ENCODE data around the gene EPYC.

The EPYC gene

GRCh38 chr12:90964616-90965015 lies 40.2 kb downstream of the EPYC start:
- intact Hi-C loops (cut with DNase I) = no loop called here
- no peak for DNase-seq

GRCh38 chr12:90963946-90964345 lies 40.8 kb downstream of the EPYC start:
- intact Hi-C loops (cut with DNase I) = no loop called here
- no peak for DNase-seq

- no peak for DNase-seq
Observed at GRCh38 chr12:90961154-90961553, 43.6 kb downstream of the EPYC start.

GRCh38 chr12:90959538-90960139 lies 45.1 kb downstream of the EPYC start:
- intact Hi-C loops (cut with DNase I) = no loop called here
- peak in 21 of 42 donors; percentile 14 to 77 (median 51) for DNase-seq

More at GRCh38 chr12:90961154-90961553, 43.6 kb downstream of the EPYC start:
- intact Hi-C loops (cut with DNase I) = no loop called here

GRCh38 chr12:90959032-90959431 lies 45.7 kb downstream of the EPYC start:
- no peak for DNase-seq
- intact Hi-C loops (cut with DNase I) = no loop called here

- intact Hi-C loops (cut with DNase I) = no loop called here
- DNase-seq = no peak
Observed at GRCh38 chr12:90958347-90958746, 46.4 kb downstream of the EPYC start.

- DNase-seq = no peak
- intact Hi-C loops (cut with DNase I) = no loop called here
Observed at GRCh38 chr12:90954921-90955320, 49.9 kb downstream of the EPYC start, which contains the start of gene CCER1. CCER1 (minus strand) TSS chr12:90955176; CDS start chr12:90954742, 434 bp downstream.

- DNase-seq = peak in 1 of 42 donors; percentile 10
- intact Hi-C loops (cut with DNase I) = no loop called here
Observed at GRCh38 chr12:90954428-90954827, 50.3 kb downstream of the EPYC start.

GRCh38 chr12:90953956-90954421 lies 50.8 kb downstream of the EPYC start:
- intact Hi-C loops (cut with DNase I) = no loop called here
- DNase-seq = peak in 1 of 42 donors; percentile 13

- DNase-seq = no peak
- intact Hi-C loops (cut with DNase I) = no loop called here
Observed at GRCh38 chr12:90951432-90952105, 53.2 kb downstream of the EPYC start.

- no peak for DNase-seq
- intact Hi-C loops (cut with DNase I) = no loop called here
Observed at GRCh38 chr12:90947869-90948268, 56.9 kb downstream of the EPYC start.

- intact Hi-C loops (cut with DNase I) = no loop called here
- no peak for DNase-seq
Observed at GRCh38 chr12:90945070-90945649, 59.6 kb downstream of the EPYC start.

GRCh38 chr12:90943255-90943654 lies 61.5 kb downstream of the EPYC start:
- intact Hi-C loops (cut with DNase I) = no loop called here
- DNase-seq = no peak

GRCh38 chr12:90940872-90941499 lies 63.8 kb downstream of the EPYC start:
- intact Hi-C loops (cut with DNase I) = no loop called here
- DNase-seq = no peak

GRCh38 chr12:90939382-90939781 lies 65.4 kb downstream of the EPYC start:
- DNase-seq = no peak
- intact Hi-C loops (cut with DNase I) = no loop called here

- DNase-seq = no peak
Observed at GRCh38 chr12:90938451-90938850, 66.3 kb downstream of the EPYC start.

GRCh38 chr12:90937651-90938050 lies 67.1 kb downstream of the EPYC start:
- no peak for DNase-seq
- intact Hi-C loops (cut with DNase I) = no loop called here

More at GRCh38 chr12:90938451-90938850, 66.3 kb downstream of the EPYC start:
- intact Hi-C loops (cut with DNase I) = no loop called here

- intact Hi-C loops (cut with DNase I) = no loop called here
- DNase-seq = peak in 1 of 42 donors; percentile 11
Observed at GRCh38 chr12:90936230-90937005, 68.4 kb downstream of the EPYC start.

- intact Hi-C loops (cut with DNase I) = no loop called here
- DNase-seq = no peak
Observed at GRCh38 chr12:90925562-90925961, 79.2 kb downstream of the EPYC start.

Data from head of caudate nucleus (tissue), 42 donors.